Neural cell (in vitro differentiated cells): Measurements from ENCODE around the gene CAPSL. TPM values are rescaled to one million over a fixed set of nuclear protein-coding genes. Genes with fewer than 3 reads are reported as not detected.

Source experiments
- H2AFZ ChIP-seq: fragments of 200-600, 300-800 bp; sonication (generic), shearing (Covaris generic); 2 replicates; pipeline ENCODE4 v1.6.0; 2014; ENCODE audit warnings: low read depth, mild to moderate bottlenecking, antibody characterized with exemption, low read length, moderate library complexity
- H3F3A ChIP-seq: fragments of 200-600 bp; shearing (Covaris generic); 2 replicates; pipeline ENCODE4 v1.6.1; 2016; ENCODE audit warnings: mild to moderate bottlenecking, moderate library complexity, mixed read lengths, antibody characterized with exemption, low read length; ENCODE audit not compliant: insufficient read depth, poor library complexity, severe bottlenecking
- H3K27ac ChIP-seq: fragments of 200-600, 300-800 bp; sonication (generic), shearing (Covaris generic); 2 replicates; pipeline ENCODE4 v1.5.1; 2014; ENCODE audit warnings: mild to moderate bottlenecking, low read length, moderate library complexity
- H3K27me3 ChIP-seq: fragments of 300-800, 200-600 bp; sonication (generic), shearing (Covaris generic); 2 replicates; pipeline ENCODE4 v1.6.0; 2014; ENCODE audit warnings: mild to moderate bottlenecking, low read depth, low read length, moderate library complexity; ENCODE audit not compliant: insufficient read depth
- H3K36me3 ChIP-seq: fragments of 300-800, 200-600 bp; sonication (generic), shearing (Covaris generic); 2 replicates; pipeline ENCODE4 v1.5.1; 2014; ENCODE audit warnings: mild to moderate bottlenecking, antibody characterized with exemption, low read length, moderate library complexity; ENCODE audit not compliant: insufficient read depth
- H3K4me2 ChIP-seq: fragments of 300-800, 200-600 bp; sonication (generic), shearing (Covaris generic); 2 replicates; pipeline ENCODE4 v1.6.0; 2014; ENCODE audit warnings: mild to moderate bottlenecking, low read length
- H3K4me3 ChIP-seq: fragments of 300-800, 200-600 bp; sonication (generic), shearing (Covaris generic); 2 replicates; pipeline ENCODE4 v1.5.1; 2014; ENCODE audit warnings: mild to moderate bottlenecking, low read length, moderate library complexity
- H3K79me2 ChIP-seq: fragments of 200-600 bp; shearing (Covaris generic); replicated peaks from 2 replicates; pipeline ENCODE4 v1.6.0; 2014; ENCODE audit warnings: mild to moderate bottlenecking, low read length, moderate library complexity; ENCODE audit not compliant: insufficient read depth
- H3K9ac ChIP-seq: fragments of 300-800, 200-600 bp; sonication (generic), shearing (Covaris generic); 2 replicates; pipeline ENCODE4 v1.6.1; 2016; ENCODE audit warnings: mild to moderate bottlenecking, low read length, mixed read lengths
- H3K9me2 ChIP-seq: fragments of 200-600 bp; shearing (Covaris generic); 2 replicates; pipeline ENCODE4 v1.6.1; 2016; ENCODE audit warnings: mild to moderate bottlenecking, low read length, mixed read lengths; ENCODE audit not compliant: insufficient read depth
- H3K9me3 ChIP-seq: fragments of 200-600, 300-800 bp; sonication (generic), shearing (Covaris generic); 2 replicates; pipeline ENCODE4 v1.6.1; 2016; ENCODE audit warnings: mild to moderate bottlenecking, mixed run types, low read length, moderate library complexity, mixed read lengths
- H4K20me1 ChIP-seq: fragments of 200-600 bp; shearing (Covaris generic); 2 replicates; pipeline ENCODE4 v1.6.1; 2016; ENCODE audit warnings: mild to moderate bottlenecking, mixed run types; ENCODE audit not compliant: insufficient read depth
- CTCF ChIP-seq: fragments of 450-650 bp; IDR thresholded peaks from 2 replicates; pipeline ENCODE4 v1.5.1; 2014; ENCODE audit warnings: antibody characterized with exemption, mild to moderate bottlenecking, moderate library complexity; ENCODE audit not compliant: poor library complexity, severe bottlenecking
- EP300 ChIP-seq: fragments of 450-650 bp; conservative IDR thresholded peaks from 2 replicates; pipeline ENCODE4 v1.6.1; 2014; ENCODE audit warnings: antibody characterized with exemption, mild to moderate bottlenecking, moderate library complexity; ENCODE audit not compliant: poor library complexity, severe bottlenecking
- EZH2 ChIP-seq: fragments of 200-600, 300-800 bp; shearing (Covaris generic), sonication (generic); IDR thresholded peaks from 2 replicates; pipeline ENCODE4 v1.6.1; 2014; ENCODE audit warnings: antibody characterized with exemption, low read length, borderline replicate concordance, mild to moderate bottlenecking; ENCODE audit not compliant: insufficient read depth, poor library complexity, severe bottlenecking
- MXI1 ChIP-seq: fragments of 450-650 bp; conservative IDR thresholded peaks from 2 replicates; pipeline ENCODE4 v1.6.1; 2014; ENCODE audit warnings: antibody characterized with exemption, mild to moderate bottlenecking; ENCODE audit not compliant: poor library complexity, severe bottlenecking
- POLR2AphosphoS5 ChIP-seq: IDR thresholded peaks from 2 replicates; pipeline ENCODE4 v1.6.1; 2012
- RAD21 ChIP-seq: fragments of 450-650 bp; conservative IDR thresholded peaks from 2 replicates; pipeline ENCODE4 v1.6.1; 2014; ENCODE audit warnings: antibody characterized with exemption, mild to moderate bottlenecking, moderate library complexity
- REST ChIP-seq: IDR thresholded peaks from 2 replicates; pipeline ENCODE4 v1.6.1; 2012; ENCODE audit warnings: borderline replicate concordance
- SMC3 ChIP-seq: fragments of 450-650 bp; conservative IDR thresholded peaks from 2 replicates; pipeline ENCODE4 v1.6.1; 2014; ENCODE audit warnings: antibody characterized with exemption, mild to moderate bottlenecking, moderate library complexity; ENCODE audit not compliant: poor library complexity
- TAF1 ChIP-seq: IDR thresholded peaks from 2 replicates; pipeline ENCODE4 v1.6.1; 2012; ENCODE audit warnings: low read depth
- polyA plus RNA-seq: library from polyadenylated mRNA; depleted of rRNA; stranded (reverse); fragments of >200 nt; gene quantifications from 2 replicates; pipeline ENCODE4 v1.2.3, GENCODE V29; 2014

Gene CAPSL
- polyA plus RNA-seq, 1 donor from 2014 or later: 2.3 TPM

- no peak overlapping the region for H3K9ac ChIP-seq
- no peaks in the 10 kb centered on the region for H3K27me3 ChIP-seq
- no peak overlapping the region for H3K27ac ChIP-seq
- no peak for TF ChIP-seq SMC3
- no peak for TF ChIP-seq RAD21
- no peak for TF ChIP-seq EP300
- no peak for TF ChIP-seq MXI1
- no peak for TF ChIP-seq CTCF
- no peak for TF ChIP-seq TAF1
- TF ChIP-seq REST: no peak
- no peak for TF ChIP-seq EZH2
- TF ChIP-seq POLR2AphosphoS5: no peak
- H3K79me2 ChIP-seq: no peaks in the 10 kb centered on the region
- H3K9me2 ChIP-seq: no peaks in the 10 kb centered on the region
- no peak overlapping the region for H3K4me2 ChIP-seq
- H2AFZ ChIP-seq: no peak overlapping the region
- H3F3A ChIP-seq: no peaks in the 10 kb centered on the region
- H3K9me3 ChIP-seq: no peaks in the 10 kb centered on the region
- no peak overlapping the region for H3K4me3 ChIP-seq
- H3K36me3 ChIP-seq: no peaks in the 10 kb centered on the region
- no peaks in the 10 kb centered on the region for H4K20me1 ChIP-seq
Observed at GRCh38 chr5:35919191-35919590, 19.2 kb downstream of the CAPSL start.

GRCh38 chr5:35908814-35909213 is 29.6 kb downstream of the CAPSL start:
- no peak overlapping the region for H3K4me2 ChIP-seq
- H3K4me3 ChIP-seq: no peak overlapping the region
- no peaks in the 10 kb centered on the region for H3F3A ChIP-seq
- no peak overlapping the region for H2AFZ ChIP-seq
- no peaks in the 10 kb centered on the region for H3K9me2 ChIP-seq
- H3K36me3 ChIP-seq: no peaks in the 10 kb centered on the region
- H3K27ac ChIP-seq: no peak overlapping the region
- H4K20me1 ChIP-seq: no peaks in the 10 kb centered on the region
- H3K27me3 ChIP-seq: no peaks in the 10 kb centered on the region
- H3K9me3 ChIP-seq: no peaks in the 10 kb centered on the region
- H3K9ac ChIP-seq: no peak overlapping the region
- no peak for TF ChIP-seq MXI1
- no peak for TF ChIP-seq REST
- no peak for TF ChIP-seq CTCF
- TF ChIP-seq SMC3: no peak
- no peak for TF ChIP-seq RAD21
- no peak for TF ChIP-seq EZH2
- no peak for TF ChIP-seq POLR2AphosphoS5
- TF ChIP-seq TAF1: no peak
- TF ChIP-seq EP300: no peak
- H3K79me2 ChIP-seq: no peaks in the 10 kb centered on the region
